ENCODE results near the gene AOAH.
"Not testable (repeated sequence)": the region's sequence is repeated elsewhere in the genome, so short reads cannot be mapped to it uniquely, and the experiment has no call there.

DNA sequence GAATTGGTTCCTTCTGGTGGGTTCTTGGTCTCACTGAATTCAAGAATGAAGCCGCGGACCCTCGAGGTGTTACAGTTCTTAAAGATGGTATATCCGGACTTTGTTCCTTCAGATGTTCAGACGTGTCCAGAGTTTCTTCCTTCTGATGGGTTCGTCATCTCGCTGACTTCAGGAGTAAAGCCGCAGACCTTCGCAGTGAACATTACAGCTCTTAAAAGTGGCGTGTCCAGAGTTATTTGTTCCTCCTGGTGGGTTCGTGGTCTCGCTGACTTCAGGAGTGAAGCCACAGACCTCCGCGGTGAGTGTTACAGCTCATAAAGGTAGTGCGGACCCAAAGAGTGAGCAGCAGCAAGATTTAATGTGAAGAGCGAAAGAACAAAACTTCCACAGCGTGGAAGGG, 220.1 kb downstream of the AOAH start:
- not testable (repeated sequence) for TF ChIP-seq ZNF782 (CRISPR knock-in tag; IDR thresholded peaks at IDR 0.05; ENCODE audit: borderline replicate concordance); ZNF282 (IDR thresholded peaks at IDR 0.05; ENCODE audit: partially characterized antibody); ZBTB10 (CRISPR knock-in tag; IDR thresholded peaks at IDR 0.05; ENCODE audit: borderline replicate concordance); YY1 (IDR thresholded peaks at IDR 0.05; ENCODE audit: insufficient read depth, insufficient replicate concordance, low read depth, low read length); ELF3 (CRISPR knock-in tag; IDR thresholded peaks at IDR 0.05); STAG1 (CRISPR knock-in tag; IDR thresholded peaks at IDR 0.05); E2F1 (CRISPR knock-in tag; IDR thresholded peaks at IDR 0.05); ZNF232 (CRISPR knock-in tag; IDR thresholded peaks at IDR 0.05; ENCODE audit: borderline replicate concordance); CTCF (CRISPR knock-in tag; IDR thresholded peaks at IDR 0.05)
- TF ChIP-seq, protein P1, sequence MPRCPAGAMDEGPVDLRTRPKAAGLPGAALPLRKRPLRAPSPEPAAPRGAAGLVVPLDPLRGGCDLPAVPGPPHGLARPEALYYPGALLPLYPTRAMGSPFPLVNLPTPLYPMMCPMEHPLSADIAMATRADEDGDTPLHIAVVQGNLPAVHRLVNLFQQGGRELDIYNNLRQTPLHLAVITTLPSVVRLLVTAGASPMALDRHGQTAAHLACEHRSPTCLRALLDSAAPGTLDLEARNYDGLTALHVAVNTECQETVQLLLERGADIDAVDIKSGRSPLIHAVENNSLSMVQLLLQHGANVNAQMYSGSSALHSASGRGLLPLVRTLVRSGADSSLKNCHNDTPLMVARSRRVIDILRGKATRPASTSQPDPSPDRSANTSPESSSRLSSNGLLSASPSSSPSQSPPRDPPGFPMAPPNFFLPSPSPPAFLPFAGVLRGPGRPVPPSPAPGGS (CRISPR knock-in tag; IDR thresholded peaks at IDR 0.05): not testable (repeated sequence)

All from HepG2 (cell line).